GM20000 (cell line): ENCODE results near the gene SRRM5.
"Not testable (repeated sequence)": the region's sequence is repeated elsewhere in the genome, so short reads cannot be mapped to it uniquely, and the experiment has no call there.

ENCODE experiments used
- DNase-seq: peaks from one replicate; pipeline ENCODE4 v3.0.0; 2012; ENCODE audit warnings: low spot score
- CTCF ChIP-seq: IDR thresholded peaks from 2 replicates; pipeline ENCODE4 v1.5.1; 2012; ENCODE audit warnings: mild to moderate bottlenecking, control low read depth; ENCODE audit errors: extremely low read depth, missing control alignments

Gene SRRM5

GRCh38 chr19:43597876-43598275 lies 14.0 kb upstream of the SRRM5 start:
- DNase-seq = no peak
- no peak for TF ChIP-seq CTCF

- TF ChIP-seq CTCF = no peak
- no peak for DNase-seq
Measured at GRCh38 chr19:43598445-43599240, 13.2 kb upstream of the SRRM5 start.

GRCh38 chr19:43599635-43600295 lies 12.1 kb upstream of the SRRM5 start:
- TF ChIP-seq CTCF = no peak
- no peak for DNase-seq

GRCh38 chr19:43600326-43600725 lies 11.6 kb upstream of the SRRM5 start:
- DNase-seq = not testable (repeated sequence)

- no peak for DNase-seq
- TF ChIP-seq CTCF = no peak
Measured at GRCh38 chr19:43605875-43606568, 5.9 kb upstream of the SRRM5 start.

GRCh38 chr19:43606569-43607229 lies 5.2 kb upstream of the SRRM5 start:
- no peak for TF ChIP-seq CTCF

GRCh38 chr19:43607238-43608205 lies 4.4 kb upstream of the SRRM5 start:
- no peak for DNase-seq
- no peak for TF ChIP-seq CTCF

More at GRCh38 chr19:43606569-43607229, 5.2 kb upstream of the SRRM5 start:
- no peak for DNase-seq
